ENCODE measurements around the gene SLIT3.

- no peak for TF ChIP-seq EZH2 (IDR thresholded peaks at IDR 0.05; ENCODE audit: low read depth)
- TF ChIP-seq CTCF (conservative IDR thresholded peaks at IDR 0.05): no peak
Observed at GRCh38 chr5:168693297-168693696, 607.6 kb downstream of the SLIT3 start.

Data from PC-9 (cell line).